H1 (cell line): Measurements from ENCODE around the gene TRPV4. TPM values are rescaled to one million over a fixed set of nuclear protein-coding genes. Genes with fewer than 3 reads are reported as not detected.

ENCODE experiments used
- CTCF ChIA-PET: fragments of 300-600 bp; sonication (Branson Sonifier 250); formaldehyde crosslinking; loops from one replicate; lab custom pipeline; 2021; ENCODE audit not compliant: partially characterized antibody; lab: Charles Lee
- POLR2A ChIA-PET: fragments of 300-600 bp; sonication (Branson Sonifier 250); formaldehyde crosslinking; loops from one replicate; lab custom pipeline; 2021; ENCODE audit warnings: inconsistent platforms; ENCODE audit not compliant: partially characterized antibody; lab: Charles Lee
- DNase-seq, 2 experiments: peaks; one replicate each; pipeline versions ENCODE4 v3.0.0 to v3.0.0-alpha.2; 2010 to 2022; ENCODE audit warnings: low spot score in 2 of 2, low read depth in 1 of 2, mixed read lengths in 1 of 2
- FAIRE-seq: peaks from 2 replicates; lab custom pipeline; 2011; peaks lifted over from hg19 to GRCh38; lab: Jason Lieb, UNC
- H2AFZ ChIP-seq: 2 replicates; pipeline ENCODE4 v1.8.1; 2012; ENCODE audit warnings: low read length, inconsistent platforms
- H2AK5ac ChIP-seq: 2 replicates; pipeline ENCODE4 v1.6.1; 2013; ENCODE audit warnings: low read depth, low read length
- H2BK120ac ChIP-seq: replicated peaks from 2 replicates; pipeline ENCODE3; 2013; ENCODE audit warnings: low read depth, low read length, inconsistent platforms
- H2BK12ac ChIP-seq: 2 replicates; pipeline ENCODE4 v1.6.1; 2013; ENCODE audit warnings: low read depth, low read length
- H2BK15ac ChIP-seq: 2 replicates; pipeline ENCODE4 v1.6.1; 2013; ENCODE audit warnings: low read length
- H2BK20ac ChIP-seq: 2 replicates; pipeline ENCODE4 v1.6.1; 2013; ENCODE audit warnings: low read length
- H2BK5ac ChIP-seq: 2 replicates; pipeline ENCODE4 v1.6.1; 2013; ENCODE audit warnings: low read depth, low read length
- H3K14ac ChIP-seq: 2 replicates; pipeline ENCODE4 v1.6.1; 2013; ENCODE audit warnings: inconsistent platforms; ENCODE audit not compliant: insufficient read length
- H3K18ac ChIP-seq: 2 replicates; pipeline ENCODE4 v1.6.1; 2013; ENCODE audit warnings: low read length; ENCODE audit errors: extremely low read depth
- H3K23ac ChIP-seq: 2 replicates; pipeline ENCODE4 v1.6.1; 2013; ENCODE audit warnings: inconsistent platforms; ENCODE audit not compliant: insufficient read length
- H3K23me2 ChIP-seq: 2 replicates; pipeline ENCODE4 v1.6.1; 2013; ENCODE audit warnings: low read depth, low read length
- H3K27ac ChIP-seq: 2 replicates; pipeline ENCODE4 v1.6.1; 2011; ENCODE audit warnings: low read depth, low read length, inconsistent platforms
- H3K27me3 ChIP-seq, 4 experiments: replicated peaks in 1 of 4; 1 replicate in 1 of 4; 2 replicates in 3 of 4; pipeline versions ENCODE4 v1.6.1 to v1.8.1; 2011 to 2013; ENCODE audit warnings: low read length in 3 of 4, mild to moderate bottlenecking in 3 of 4, inconsistent platforms in 2 of 4, mixed read lengths in 2 of 4, moderate library complexity in 1 of 4; ENCODE audit not compliant: control insufficient read depth in 3 of 4, insufficient read depth in 3 of 4; ENCODE audit errors: extremely low read depth in 1 of 4
- H3K36me3 ChIP-seq, 4 experiments: 2 replicates each; pipeline versions ENCODE4 v1.6.1 to v1.8.1; 2011 to 2013; ENCODE audit warnings: mild to moderate bottlenecking in 4 of 4, low read length in 3 of 4, moderate library complexity in 2 of 4, control low read depth in 1 of 4, inconsistent platforms in 1 of 4; ENCODE audit not compliant: insufficient read depth in 4 of 4, control insufficient read depth in 2 of 4
- H3K4ac ChIP-seq: replicated peaks from 2 replicates; pipeline ENCODE3; 2013; ENCODE audit warnings: low read length, low read depth, mixed read lengths, inconsistent platforms; ENCODE audit not compliant: insufficient read length
- H3K4me1 ChIP-seq, 4 experiments: replicated peaks in 1 of 4; 1 replicate in 1 of 4; 2 replicates in 3 of 4; pipeline versions ENCODE4 v1.6.1 to v1.8.1; 2011 to 2013; ENCODE audit warnings: low read length in 3 of 4, inconsistent platforms in 2 of 4, mixed read lengths in 1 of 4; ENCODE audit not compliant: insufficient read depth in 4 of 4, control insufficient read depth in 3 of 4
- H3K4me2 ChIP-seq, 2 experiments: 2 replicates each; pipeline versions ENCODE4 v1.6.1 to v1.8.1; 2011 to 2013; ENCODE audit warnings: low read depth in 2 of 2, low read length in 2 of 2, control low read depth in 1 of 2, inconsistent platforms in 1 of 2, mild to moderate bottlenecking in 1 of 2; ENCODE audit not compliant: insufficient read depth in 1 of 2
- H3K4me3 ChIP-seq, 4 experiments: fragments of 200-600, 300-600 bp in 1 of 4; sonication (generic), shearing (Covaris generic), sonication (Bioruptor Twin) in 1 of 4; 2 replicates each; pipeline versions ENCODE4 v1.5.1 to v1.8.1; 2011 to 2016; ENCODE audit warnings: low read length in 4 of 4, low read depth in 3 of 4, control low read depth in 2 of 4, inconsistent platforms in 2 of 4, mild to moderate bottlenecking in 2 of 4, mixed read lengths in 1 of 4, moderate library complexity in 1 of 4; ENCODE audit not compliant: insufficient read depth in 2 of 4; ENCODE audit errors: extremely low read depth in 1 of 4
- H3K56ac ChIP-seq: replicated peaks from 2 replicates; pipeline ENCODE3; 2013; ENCODE audit warnings: low read depth, mild to moderate bottlenecking, mixed read lengths, low read length, inconsistent platforms; ENCODE audit not compliant: insufficient read length
- H3K79me1 ChIP-seq: 2 replicates; pipeline ENCODE4 v1.6.1; 2013; ENCODE audit warnings: low read depth, low read length, control low read depth
- H3K79me2 ChIP-seq, 2 experiments: 2 replicates each; pipeline versions ENCODE4 v1.6.1 to v1.8.1; 2012 to 2013; ENCODE audit warnings: low read length in 2 of 2, mild to moderate bottlenecking in 2 of 2, inconsistent platforms in 1 of 2; ENCODE audit not compliant: insufficient read depth in 2 of 2, control insufficient read depth in 1 of 2
- H3K9ac ChIP-seq, 4 experiments: replicated peaks in 1 of 4; 1 replicate in 1 of 4; 2 replicates in 3 of 4; pipeline versions ENCODE4 v1.6.1 to v1.8.1; 2011 to 2013; ENCODE audit warnings: low read depth in 3 of 4, low read length in 3 of 4, control low read depth in 2 of 4, mild to moderate bottlenecking in 2 of 4, moderate library complexity in 2 of 4, inconsistent platforms in 1 of 4; ENCODE audit errors: extremely low read depth in 1 of 4
- H3K9me3 ChIP-seq, 2 experiments: 2 replicates each; pipeline versions ENCODE4 v1.6.1 to v1.8.1; 2012 to 2013; ENCODE audit warnings: mild to moderate bottlenecking in 2 of 2, moderate library complexity in 2 of 2, control low read depth in 1 of 2, inconsistent platforms in 1 of 2, low read depth in 1 of 2, low read length in 1 of 2, mixed read lengths in 1 of 2; ENCODE audit not compliant: insufficient read depth in 2 of 2
- H4K20me1 ChIP-seq, 2 experiments: replicated peaks in 1 of 2; 2 replicates each; pipeline versions ENCODE3 to v1.8.1; 2011 to 2013; ENCODE audit warnings: inconsistent platforms in 2 of 2, low read length in 2 of 2, mild to moderate bottlenecking in 1 of 2; ENCODE audit not compliant: insufficient read depth in 2 of 2, control insufficient read depth in 1 of 2
- H4K5ac ChIP-seq: 2 replicates; pipeline ENCODE4 v1.6.1; 2013; ENCODE audit warnings: low read length, low read depth, mixed read lengths, inconsistent platforms; ENCODE audit not compliant: insufficient read length
- H4K8ac ChIP-seq: 2 replicates; pipeline ENCODE4 v1.8.0; 2013; ENCODE audit warnings: mild to moderate bottlenecking, moderate library complexity, low read length, inconsistent platforms; ENCODE audit not compliant: insufficient read depth; ENCODE audit errors: extremely low read depth
- H4K91ac ChIP-seq: replicated peaks from 2 replicates; pipeline ENCODE3; 2013; ENCODE audit warnings: low read length, mixed read lengths, inconsistent platforms; ENCODE audit not compliant: insufficient read length
- CTCF ChIP-seq, 3 experiments: IDR thresholded peaks; 1 replicate in 2 of 3; 2 replicates in 1 of 3; pipeline versions ENCODE4 v1.5.1 to v1.6.1; 2011; ENCODE audit warnings: low read length in 3 of 3, mild to moderate bottlenecking in 3 of 3, inconsistent platforms in 2 of 3, low read depth in 1 of 3, moderate library complexity in 1 of 3; ENCODE audit not compliant: insufficient read depth in 1 of 3; ENCODE audit errors: control extremely low read depth in 1 of 3
- KDM1A ChIP-seq: fragments of 200-600, 300-600 bp; sonication (generic); IDR thresholded peaks from 2 replicates; pipeline ENCODE4 v1.7.1; 2016; ENCODE audit warnings: mild to moderate bottlenecking, low read length, borderline replicate concordance
- WGBS, 2 experiments: shearing (Covaris generic) in 1 of 2; methylation state at CpG; one replicate each; pipeline versions ENCODE4 v1.1.6 to v1.1.7; 2013 to 2015; ENCODE audit warnings: low lambda C conversion rate in 2 of 2, mixed read lengths in 2 of 2, inconsistent platforms in 1 of 2, low coverage in 1 of 2, missing lambda C conversion rate in 1 of 2; ENCODE audit not compliant: insufficient replicate concordance in 2 of 2, insufficient coverage in 1 of 2, insufficient read length in 1 of 2; ENCODE audit errors: extremely low coverage in 1 of 2, missing lambda C conversion rate in 1 of 2; 5-methylcytosine and 5-hydroxymethylcytosine counted together
- polyA plus RNA-seq, 7 experiments: library from polyadenylated mRNA; depleted of rRNA in 3 of 7; stranded (reverse) in 5 of 7; unstranded in 2 of 7; fragments of >200 nt in 5 of 7; fragments of 200-250 nt in 2 of 7; gene quantifications; 1 replicate in 5 of 7; 2 replicates in 1 of 7; 4 replicates in 1 of 7; pipeline versions ENCODE4 v1.2.1 to v1.2.3, GENCODE V29; 2011 to 2013; ENCODE audit warnings: missing spikeins in 2 of 7, mixed read lengths in 2 of 7
- total RNA-seq: library from RNA; stranded (reverse); fragmentation: NEBNext Ultra II Directional; extraction: Animal tissue kit (Norgen Biotek cat#: 25700); gene quantifications from 2 replicates; pipeline ENCODE4 v1.2.1, GENCODE V29; 2021

TRPV4 gene
- total and polyA plus RNA-seq, 2 of the 8 experiments (the other 6 are each of a cell fraction or from before 2014, with no cell fraction given) = 2.1 to 6.2 TPM

DNA sequence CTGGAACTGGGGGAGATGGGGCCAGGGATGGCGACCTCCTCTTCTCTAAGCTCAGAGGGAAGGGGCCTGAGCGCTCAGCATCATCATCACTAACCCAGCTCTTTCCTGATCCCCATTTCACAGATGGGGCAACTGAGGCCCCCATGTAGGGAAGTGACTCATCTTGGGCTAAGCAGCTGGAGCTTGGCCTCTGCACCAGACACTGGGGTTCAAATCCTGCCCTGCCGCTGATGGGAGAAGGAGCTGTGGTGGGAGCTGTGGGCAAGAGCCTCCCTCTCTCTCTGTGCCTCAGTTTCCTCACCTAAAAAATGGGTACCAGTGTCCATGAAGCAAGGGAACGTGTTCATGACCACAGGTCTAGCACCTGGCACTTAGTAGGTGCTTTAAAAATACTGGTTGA, 2.6 kb upstream of the TRPV4 start:
- Histone ChIP-seq H2BK120ac (no peak overlapping the region), H4K20me1 (no peaks in the 10 kb centered on the region), H3K4me3 (no peak overlapping the region), H3K27ac (no peak overlapping the region), H3K27me3 (no peaks in the 10 kb centered on the region; a peak in 1 of 7 replicates), H3K9me3 (no peaks in the 10 kb centered on the region), H3K14ac (no peak overlapping the region), H2BK12ac (no peak overlapping the region), H2AFZ (no peak overlapping the region), H2BK5ac (no peak overlapping the region), H3K18ac (no peak overlapping the region), H4K8ac (no peak overlapping the region), H2BK15ac (no peak overlapping the region), H2BK20ac (no peak overlapping the region), H2AK5ac (no peak overlapping the region), H3K79me1 (no peaks in the 10 kb centered on the region; the same call in 1 of the 2 replicates), H3K4me1 (peaks cover 0 to 13% (median 4%) of the 10 kb centered on the region in 4 experiments; a peak in 5 of 7 replicates), H3K79me2 (no peaks in the 10 kb centered on the region), H3K4ac (no peak overlapping the region), H4K91ac (no peak overlapping the region), H4K5ac (no peak overlapping the region), H3K56ac (no peak overlapping the region), H3K4me2 (no peak overlapping the region), H3K36me3 (no peaks in the 10 kb centered on the region), H3K23me2 (no peaks in the 10 kb centered on the region), H3K9ac (no peak overlapping the region), H3K23ac (no peak overlapping the region)
- WGBS, 2 experiments = 87% methylated on average over 4 of the region's 4 CpGs; no CpG with 5 or more reads in 1 of the 2 experiments
- ChIA-PET POLR2A (interaction anchor here (1.2 kb wide), 1 partner anchor 233 kb away, joined by 3 read pairs; no protein-coding TSS in a partner anchor), CTCF (interaction anchor here (0.6 to 9.4 kb wide), 10 partner anchors 7 to 71 kb away, joined by 3 to 92 read pairs (median 4); partner anchors contain the start of gene TCHP)
- no peak for FAIRE-seq
- TF ChIP-seq CTCF (IDR thresholded peaks at IDR 0.05; ENCODE audit: control extremely low read depth in 1 of 3, insufficient read depth in 1 of 3, low read depth in 1 of 3, low read length in 3 of 3) (no peak), KDM1A (peak; percentile 47; the same call in 1 of the 2 replicates)
- DNase-seq = no peak
